GM21528 (cell line): ENCODE results near the gene DPP6.
"Not testable (repeated sequence)": the region's sequence is repeated elsewhere in the genome, so short reads cannot be mapped to it uniquely, and the experiment has no call there.

Experiments
- ATAC-seq: cut with Tn5 transposase; IDR thresholded peaks from one replicate; pipeline ENCODE4 v1.9.1; 2021; ENCODE audit warnings: mild to moderate bottlenecking, moderate library complexity; ENCODE audit not compliant: unreplicated experiment, low FRiP score

The DPP6 gene

GRCh38 chr7:154934353-154934952, 882.3 kb downstream of the DPP6 start:
- not testable (repeated sequence) for ATAC-seq

- no peak for ATAC-seq
These were observed 885.6 kb downstream of the DPP6 start for GRCh38 chr7:154937837-154938236.

GRCh38 chr7:154942691-154943090, 890.5 kb downstream of the DPP6 start:
- ATAC-seq = no peak
